GM18511 (cell line): ENCODE data around the gene AGFG2.
"Not testable (repeated sequence)": the region's sequence is repeated elsewhere in the genome, so short reads cannot be mapped to it uniquely, and the experiment has no call there.

Experiments used
- ATAC-seq: cut with Tn5 transposase; IDR thresholded peaks from one replicate; pipeline ENCODE4 v1.9.1; 2021; ENCODE audit warnings: mild to moderate bottlenecking, moderate library complexity; ENCODE audit not compliant: unreplicated experiment

AGFG2 gene

GRCh38 chr7:100538654-100539435, at the start of gene AGFG2:
Gene AGFG2 (plus strand): TSS chr7:100539203. CDS start chr7:100539347, 144 bp downstream.
- ATAC-seq: peak; percentile 96

- no peak for ATAC-seq
These were observed 49.2 kb upstream of the AGFG2 start for GRCh38 chr7:100489824-100490223.

- ATAC-seq: no peak
These were observed 48.4 kb upstream of the AGFG2 start for GRCh38 chr7:100490483-100491191.

GRCh38 chr7:100491192-100491578, 47.8 kb upstream of the AGFG2 start:
- no peak for ATAC-seq

- ATAC-seq: no peak
These were observed 46.1 kb upstream of the AGFG2 start for GRCh38 chr7:100492738-100493475.

- no peak for ATAC-seq
These were observed 45.3 kb upstream of the AGFG2 start for GRCh38 chr7:100493476-100494264.

GRCh38 chr7:100496509-100496908, 42.5 kb upstream of the AGFG2 start:
- no peak for ATAC-seq

GRCh38 chr7:100500743-100501142, 38.3 kb upstream of the AGFG2 start:
- not testable (repeated sequence) for ATAC-seq

- ATAC-seq: not testable (repeated sequence)
These were observed 35.0 kb upstream of the AGFG2 start for GRCh38 chr7:100504031-100504430.

- ATAC-seq: no peak
These were observed 34.0 kb upstream of the AGFG2 start for GRCh38 chr7:100504887-100505611.

- no peak for ATAC-seq
These were observed 32.6 kb upstream of the AGFG2 start for GRCh38 chr7:100506356-100506923.

- no peak for ATAC-seq
These were observed 29.8 kb upstream of the AGFG2 start for GRCh38 chr7:100509231-100509630.

GRCh38 chr7:100510437-100511239, 28.4 kb upstream of the AGFG2 start:
- no peak for ATAC-seq

GRCh38 chr7:100513212-100513810, 25.7 kb upstream of the AGFG2 start:
- ATAC-seq: no peak

GRCh38 chr7:100515072-100515532, 23.9 kb upstream of the AGFG2 start:
- ATAC-seq: no peak

GRCh38 chr7:100516135-100516812, 22.7 kb upstream of the AGFG2 start:
- ATAC-seq: no peak

GRCh38 chr7:100517305-100517704, 21.7 kb upstream of the AGFG2 start:
- ATAC-seq: no peak

GRCh38 chr7:100519580-100519979, 19.4 kb upstream of the AGFG2 start:
- ATAC-seq: no peak
